K562 (cell line): Measurements from ENCODE around the gene RNF223. TPM values are rescaled to one million over a fixed set of nuclear protein-coding genes. Genes with fewer than 3 reads are reported as not detected.

Experiments
- ATAC-seq: fragments of 200-7000 bp; cut with Tn5 transposase; 3 replicates; pipeline ENCODE4 v1.9.1; 2020; ENCODE audit warnings: moderate library complexity
- BruUV-seq: library from RNA; stranded (reverse); fragments of 400-500 nt; replicated peaks from 2 replicates; lab custom pipeline; 2021; lab: Mats Ljungman, UMichigan
- CTCF ChIA-PET: fragments of 300-600 bp; formaldehyde crosslinking; extraction: SDS; loops from one replicate; lab custom pipeline; 2021; ENCODE audit warnings: low intra/inter-chr PET ratio; lab: Yijun Ruan, JAX
- POLR2A ChIA-PET: fragments of 300-600, 350-650 bp; sonication (Branson Sonifier 250); formaldehyde crosslinking; extraction: SDS; loops from one replicate; lab custom pipeline; 2021; ENCODE audit warnings: antibody characterized with exemption, inconsistent platforms; lab: Yijun Ruan, JAX
- DNase-seq, 4 experiments: peaks; one replicate each; pipeline versions ENCODE4 v3.0.0 to v3.0.0-alpha.2; 2011 to 2018; ENCODE audit warnings: low spot score in 3 of 4, mixed read lengths in 3 of 4; ENCODE audit errors: extremely low read depth in 1 of 4
- FAIRE-seq: peaks from 2 replicates; lab custom pipeline; 2011; peaks lifted over from hg19 to GRCh38; lab: Jason Lieb, UNC
- H2AFZ ChIP-seq: 2 replicates; pipeline ENCODE4 v1.6.0; 2011; ENCODE audit warnings: low read depth, low read length, control low read depth, inconsistent platforms
- H3K27ac ChIP-seq: fragments of 200-600 bp; 3 replicates; pipeline ENCODE4 v1.8.0; 2011; ENCODE audit warnings: low read depth, mild to moderate bottlenecking, control low read depth, inconsistent platforms, low read length, moderate library complexity, mixed read lengths; ENCODE audit errors: extremely low read depth
- H3K27me3 ChIP-seq, 2 experiments: fragments of 300-600 bp in 1 of 2; 2 replicates in 1 of 2; 3 replicates in 1 of 2; pipeline versions ENCODE4 v1.6.0 to v1.8.0; 2011; ENCODE audit warnings: inconsistent platforms in 2 of 2, low read length in 2 of 2, mild to moderate bottlenecking in 1 of 2, mixed read lengths in 1 of 2, moderate library complexity in 1 of 2; ENCODE audit not compliant: control insufficient read depth in 2 of 2, insufficient read depth in 2 of 2
- H3K36me3 ChIP-seq: fragments of 300-600 bp; 3 replicates; pipeline ENCODE4 v1.8.0; 2011; ENCODE audit warnings: mild to moderate bottlenecking, low read length, inconsistent platforms; ENCODE audit not compliant: control insufficient read depth, insufficient read depth
- H3K4me1 ChIP-seq, 2 experiments: fragments of 200-600 bp in 1 of 2; replicated peaks in 1 of 2; 2 replicates in 1 of 2; 3 replicates in 1 of 2; pipeline versions ENCODE4 v1.5.1 to v1.8.0; 2011; ENCODE audit warnings: inconsistent platforms in 2 of 2, low read length in 2 of 2, mild to moderate bottlenecking in 1 of 2, mixed read lengths in 1 of 2, moderate library complexity in 1 of 2; ENCODE audit not compliant: control insufficient read depth in 2 of 2, insufficient read depth in 2 of 2
- H3K4me2 ChIP-seq: 2 replicates; pipeline ENCODE4 v1.6.1; 2011; ENCODE audit warnings: low read length, control low read depth, inconsistent platforms, mixed read lengths; ENCODE audit not compliant: insufficient read depth
- H3K4me3 ChIP-seq: fragments of 200-600 bp; sonication (generic), shearing (Covaris generic); 2 replicates; pipeline ENCODE4 v1.5.1; 2016; ENCODE audit warnings: control low read depth, inconsistent platforms
- H3K79me2 ChIP-seq: fragments of 200-600 bp; 3 replicates; pipeline ENCODE4 v1.8.0; 2011; ENCODE audit warnings: low read length, inconsistent platforms; ENCODE audit not compliant: control insufficient read depth, insufficient read depth
- H3K9ac ChIP-seq, 2 experiments: 2 replicates each; pipeline versions ENCODE4 v1.6.0 to v1.6.1; 2011; ENCODE audit warnings: low read depth in 2 of 2, low read length in 2 of 2, control low read depth in 1 of 2, inconsistent platforms in 1 of 2, mild to moderate bottlenecking in 1 of 2, mixed read lengths in 1 of 2; ENCODE audit not compliant: insufficient read depth in 1 of 2
- H3K9me1 ChIP-seq: one replicate; pipeline ENCODE4 v1.6.0; 2011; ENCODE audit warnings: inconsistent platforms, mild to moderate bottlenecking, low read length, moderate library complexity; ENCODE audit not compliant: control insufficient read depth, insufficient read depth
- H3K9me3 ChIP-seq: replicated peaks from 2 replicates; pipeline ENCODE4 v1.5.1; 2011; ENCODE audit warnings: low read depth, low read length, inconsistent platforms; ENCODE audit not compliant: control insufficient read depth, insufficient read depth
- H4K20me1 ChIP-seq: replicated peaks from 2 replicates; pipeline ENCODE4 v1.6.1; 2011; ENCODE audit warnings: low read length, inconsistent platforms, mixed read lengths; ENCODE audit not compliant: control insufficient read depth, insufficient read depth
- DACH1 ChIP-seq: fragments of 450-650 bp; IDR thresholded peaks from 2 replicates; pipeline ENCODE4 v1.6.1; 2018; ENCODE audit not compliant: partially characterized antibody
- DDX20 ChIP-seq: fragments of 450-650 bp; IDR thresholded peaks from 2 replicates; pipeline ENCODE4 v1.6.1; 2016; ENCODE audit warnings: missing genetic modification characterization, low read depth, mild to moderate bottlenecking, missing compliant biosample characterization, moderate library complexity
- HMG20A ChIP-seq: fragments of 450-650 bp; formaldehyde crosslinking; conservative IDR thresholded peaks from 2 replicates; pipeline ENCODE4 v1.4.0; 2020; ENCODE audit warnings: mild to moderate bottlenecking, mixed read lengths
- HMG20B ChIP-seq: fragments of 250-450 bp; sonication (Bioruptor Pico); IDR thresholded peaks from 2 replicates; pipeline ENCODE4 v1.5.0; 2021; ENCODE audit warnings: mild to moderate bottlenecking
- POLR2AphosphoS5 ChIP-seq: IDR thresholded peaks from 2 replicates; pipeline ENCODE4 v1.6.1; 2011; ENCODE audit warnings: mild to moderate bottlenecking, low read depth, low read length, moderate library complexity; ENCODE audit not compliant: control insufficient read depth, insufficient read depth
- RBM14 ChIP-seq: fragments of 200-400 bp; formaldehyde crosslinking; IDR thresholded peaks from 2 replicates; pipeline ENCODE4 v1.6.1; 2018; ENCODE audit warnings: low read depth, mild to moderate bottlenecking, low read length, moderate library complexity, borderline replicate concordance; ENCODE audit not compliant: insufficient read depth
- ZC3H8 ChIP-seq: fragments of 450-650 bp; IDR thresholded peaks from 2 replicates; pipeline ENCODE4 v1.6.1; 2017
- ZNF717 ChIP-seq: fragments of 250-450 bp; sonication (Bioruptor Pico); IDR thresholded peaks from 2 replicates; pipeline ENCODE4 v1.5.0; 2021
- WGBS: fragments of 100-300 bp; shearing (Covaris generic); methylation state at CpG from one replicate; pipeline ENCODE4 v1.1.6; 2016; ENCODE audit warnings: low coverage, mixed read lengths; ENCODE audit not compliant: insufficient coverage; ENCODE audit errors: missing lambda C conversion rate; 5-methylcytosine and 5-hydroxymethylcytosine counted together
- in situ Hi-C: fragments of 300-500 bp; cut with MboI; formaldehyde crosslinking; loops from 4 replicates; pipeline ENCODE4 v1.15.0; 2018; ENCODE audit warnings: inconsistent platforms, mixed read lengths
- intact Hi-C: fragments of 100-400 bp; cut with micrococcal nuclease; formaldehyde crosslinking; loops from 2 replicates; pipeline ENCODE4 v1.14.2; 2022
- polyA plus RNA-seq, 8 experiments: library from polyadenylated mRNA; depleted of rRNA in 4 of 8; stranded (reverse) in 5 of 8; unstranded in 3 of 8; fragments of >200 nt; fragmentation: Nextera tagmentation in 2 of 8; fragmentation: Illumina TruSeq in 1 of 8; extraction: Ambion mirVana in 2 of 8; extraction: Trizol in 1 of 8; gene quantifications; 2 replicates each; pipeline versions ENCODE4 v1.2.1 to v1.2.3, GENCODE V29; 2011 to 2014; ENCODE audit warnings: inconsistent platforms in 1 of 8, missing spikeins in 1 of 8
- total RNA-seq, 7 experiments: library from RNA; depleted of rRNA in 6 of 7; stranded (reverse); fragments of >200 nt in 6 of 7; fragmentation: Illumina TruSeq in 2 of 7; extraction: Trizol in 2 of 7; gene quantifications; 2 replicates each; pipeline versions ENCODE4 v1.2.1 to v1.2.3, GENCODE V29; 2011 to 2021; ENCODE audit warnings: low replicate concordance in 1 of 7
- TF ChIP-seq, protein P1 (sequence below): fragments of 450-650 bp; IDR thresholded peaks from 2 replicates; pipeline ENCODE4 v1.6.1; 2016; ENCODE audit warnings: borderline replicate concordance
- TF ChIP-seq, protein P2 (sequence below): fragments of 450-650 bp; IDR thresholded peaks from 2 replicates; pipeline ENCODE4 v1.6.1; 2016; ENCODE audit warnings: antibody characterized with exemption
- TF ChIP-seq, protein P3 (sequence below): sonication (generic); formaldehyde crosslinking; IDR thresholded peaks from 2 replicates; pipeline ENCODE4 v1.8.0; 2022; ENCODE audit warnings: mild to moderate bottlenecking, low read depth, missing genetic modification reagents
- TF ChIP-seq, protein P4 (sequence below): fragments of 450-650 bp; formaldehyde crosslinking; IDR thresholded peaks from 2 replicates; pipeline ENCODE4 v1.4.0; 2020; ENCODE audit warnings: mild to moderate bottlenecking

Gene RNF223
- total and polyA plus RNA-seq, 9 of the 15 experiments (the other 6 are each of a cell fraction or from before 2014, with no cell fraction given), result 0.04 to 0.32 TPM; not detected in 7

DNA sequence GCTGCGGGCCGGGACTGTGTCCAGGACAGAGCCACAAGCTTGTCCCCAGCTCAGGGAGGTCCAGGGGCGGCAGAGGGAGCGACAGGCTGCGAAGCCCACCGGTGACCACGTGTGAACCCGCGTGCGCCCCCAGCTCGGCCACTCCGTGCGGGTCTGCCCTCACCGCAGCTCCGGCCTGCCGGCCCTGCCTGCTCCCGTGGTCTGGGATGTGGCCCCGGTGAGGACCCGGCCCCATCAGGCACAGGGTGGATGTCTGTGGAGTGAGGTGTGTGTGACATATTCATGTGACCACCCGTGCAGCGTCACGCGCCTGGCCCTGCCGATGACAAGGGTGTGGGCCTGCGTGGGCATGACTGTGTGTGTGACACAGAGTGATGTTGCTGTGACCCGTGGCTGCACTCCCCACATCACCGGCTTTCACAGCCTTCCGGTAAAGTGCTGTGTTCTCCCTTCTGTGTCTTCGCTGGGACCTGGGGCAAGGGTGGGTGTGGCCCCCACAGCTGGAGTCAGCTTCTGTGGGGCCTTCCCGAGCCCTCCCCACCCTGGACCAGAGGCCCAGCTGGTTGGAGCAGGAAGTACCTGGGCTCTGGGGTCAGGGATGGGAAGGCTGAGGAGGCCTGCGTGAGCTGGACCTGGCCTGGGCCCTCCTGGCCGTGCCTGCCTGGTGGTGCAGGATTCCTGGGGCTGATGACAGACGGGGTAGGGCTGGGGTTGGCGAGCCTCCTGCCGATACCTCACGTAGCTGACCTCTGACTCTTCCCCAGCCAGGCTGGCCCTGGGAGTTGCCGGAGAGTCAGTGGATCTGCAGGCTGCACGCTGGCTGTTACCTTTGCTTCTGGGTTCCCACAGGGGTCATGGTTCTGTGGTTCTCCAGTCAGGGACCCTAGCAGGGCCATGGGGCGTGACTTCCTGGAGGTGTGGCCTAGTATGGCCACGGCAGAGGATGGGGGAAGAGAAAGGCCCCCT, 4.1 kb downstream of the RNF223 start:
- no TSS peak for BruUV-seq
- FAIRE-seq, result peak; percentile 65
- peaks cover 4% of the 10 kb centered on the region for H3K9me1 ChIP-seq
- H2AFZ ChIP-seq, result peak overlapping the region; percentile 96
- H3K9me3 ChIP-seq, result no peaks in the 10 kb centered on the region
- DNase-seq, result peak; percentile 46 to 60 (median 52)
- CTCF ChIA-PET, result no interaction called here
- H3K4me3 ChIP-seq, result peak overlapping the region; percentile 48
- no peaks in the 10 kb centered on the region for H3K79me2 ChIP-seq
- H3K9ac ChIP-seq, result peak overlapping the region; percentile 14 to 88; a peak in 3 of 4 replicates
- in situ Hi-C loops (loop anchor here (10.0 kb wide), 1 partner anchor 85 kb away; the partner anchor contains the start of gene PERM1), intact Hi-C loops (no loop called here)
- peaks cover 19 to 91% of the 10 kb centered on the region in 2 experiments; a peak in 4 of 5 replicates for H3K4me1 ChIP-seq
- H3K36me3 ChIP-seq, result no peaks in the 10 kb centered on the region
- WGBS, result 17% methylated on average over 33 of the region's 40 CpGs
- no peak overlapping the region for H3K27ac ChIP-seq
- peaks cover 2 to 11% of the 10 kb centered on the region in 2 experiments; a peak in 2 of 5 replicates for H3K27me3 ChIP-seq
- POLR2A ChIA-PET, result interaction anchor here (0.7 to 1.0 kb wide), 2 partner anchors 9 to 11 kb away, joined by 3 to 4 read pairs; no protein-coding TSS in a partner anchor
- ATAC-seq, result peak; percentile 6
- peaks cover 7% of the 10 kb centered on the region; the same call in 1 of the 2 replicates for H4K20me1 ChIP-seq
- H3K4me2 ChIP-seq, result peak overlapping the region; percentile 81
- TF ChIP-seq, protein P1, sequence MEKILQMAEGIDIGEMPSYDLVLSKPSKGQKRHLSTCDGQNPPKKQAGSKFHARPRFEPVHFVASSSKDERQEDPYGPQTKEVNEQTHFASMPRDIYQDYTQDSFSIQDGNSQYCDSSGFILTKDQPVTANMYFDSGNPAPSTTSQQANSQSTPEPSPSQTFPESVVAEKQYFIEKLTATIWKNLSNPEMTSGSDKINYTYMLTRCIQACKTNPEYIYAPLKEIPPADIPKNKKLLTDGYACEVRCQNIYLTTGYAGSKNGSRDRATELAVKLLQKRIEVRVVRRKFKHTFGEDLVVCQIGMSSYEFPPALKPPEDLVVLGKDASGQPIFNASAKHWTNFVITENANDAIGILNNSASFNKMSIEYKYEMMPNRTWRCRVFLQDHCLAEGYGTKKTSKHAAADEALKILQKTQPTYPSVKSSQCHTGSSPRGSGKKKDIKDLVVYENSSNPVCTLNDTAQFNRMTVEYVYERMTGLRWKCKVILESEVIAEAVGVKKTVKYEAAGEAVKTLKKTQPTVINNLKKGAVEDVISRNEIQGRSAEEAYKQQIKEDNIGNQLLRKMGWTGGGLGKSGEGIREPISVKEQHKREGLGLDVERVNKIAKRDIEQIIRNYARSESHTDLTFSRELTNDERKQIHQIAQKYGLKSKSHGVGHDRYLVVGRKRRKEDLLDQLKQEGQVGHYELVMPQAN, result 0 out of 2 replicates have a peak, but pooled peaks have one; percentile 8
- no peak for TF ChIP-seq ZC3H8
- TF ChIP-seq HMG20A (CRISPR knock-in tag), result no peak
- TF ChIP-seq HMG20B (CRISPR knock-in tag), result no peak
- TF ChIP-seq DACH1, result peak; percentile 59
- 0 out of 2 replicates have a peak, but pooled peaks have one; percentile 15 for TF ChIP-seq RBM14
- TF ChIP-seq, protein P2, sequence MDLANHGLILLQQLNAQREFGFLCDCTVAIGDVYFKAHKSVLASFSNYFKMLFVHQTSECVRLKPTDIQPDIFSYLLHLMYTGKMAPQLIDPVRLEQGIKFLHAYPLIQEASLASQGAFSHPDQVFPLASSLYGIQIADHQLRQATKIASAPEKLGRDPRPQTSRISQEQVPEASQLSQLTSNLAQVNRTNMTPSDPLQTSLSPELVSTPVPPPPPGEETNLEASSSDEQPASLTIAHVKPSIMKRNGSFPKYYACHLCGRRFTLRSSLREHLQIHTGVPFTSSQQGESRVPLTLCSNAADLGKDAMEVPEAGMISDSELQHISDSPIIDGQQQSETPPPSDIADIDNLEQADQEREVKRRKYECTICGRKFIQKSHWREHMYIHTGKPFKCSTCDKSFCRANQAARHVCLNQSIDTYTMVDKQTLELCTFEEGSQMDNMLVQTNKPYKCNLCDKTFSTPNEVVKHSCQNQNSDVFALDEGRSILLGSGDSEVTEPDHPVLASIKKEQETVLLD, result 0 out of 2 replicates have a peak, but pooled peaks have one; percentile 32
- TF ChIP-seq, protein P3, sequence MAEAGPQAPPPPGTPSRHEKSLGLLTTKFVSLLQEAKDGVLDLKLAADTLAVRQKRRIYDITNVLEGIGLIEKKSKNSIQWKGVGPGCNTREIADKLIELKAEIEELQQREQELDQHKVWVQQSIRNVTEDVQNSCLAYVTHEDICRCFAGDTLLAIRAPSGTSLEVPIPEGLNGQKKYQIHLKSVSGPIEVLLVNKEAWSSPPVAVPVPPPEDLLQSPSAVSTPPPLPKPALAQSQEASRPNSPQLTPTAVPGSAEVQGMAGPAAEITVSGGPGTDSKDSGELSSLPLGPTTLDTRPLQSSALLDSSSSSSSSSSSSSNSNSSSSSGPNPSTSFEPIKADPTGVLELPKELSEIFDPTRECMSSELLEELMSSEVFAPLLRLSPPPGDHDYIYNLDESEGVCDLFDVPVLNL (CRISPR knock-in tag), result no peak
- no peak for TF ChIP-seq POLR2AphosphoS5
- TF ChIP-seq DDX20 (tag), result no peak
- TF ChIP-seq, protein P4, sequence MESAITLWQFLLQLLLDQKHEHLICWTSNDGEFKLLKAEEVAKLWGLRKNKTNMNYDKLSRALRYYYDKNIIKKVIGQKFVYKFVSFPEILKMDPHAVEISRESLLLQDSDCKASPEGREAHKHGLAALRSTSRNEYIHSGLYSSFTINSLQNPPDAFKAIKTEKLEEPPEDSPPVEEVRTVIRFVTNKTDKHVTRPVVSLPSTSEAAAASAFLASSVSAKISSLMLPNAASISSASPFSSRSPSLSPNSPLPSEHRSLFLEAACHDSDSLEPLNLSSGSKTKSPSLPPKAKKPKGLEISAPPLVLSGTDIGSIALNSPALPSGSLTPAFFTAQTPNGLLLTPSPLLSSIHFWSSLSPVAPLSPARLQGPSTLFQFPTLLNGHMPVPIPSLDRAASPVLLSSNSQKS, result no peak
- TF ChIP-seq ZNF717 (CRISPR knock-in tag), result no peak
